Measurements from ENCODE around the gene NCOR1. TPM values are rescaled to one million over a fixed set of nuclear protein-coding genes. Genes with fewer than 3 reads are reported as not detected.

NCOR1 gene
- total and polyA plus RNA-seq, 2 of the 13 experiments (the other 11 are each of a cell fraction or from before 2014, with no cell fraction given) = 57.0 to 71.7 TPM

GRCh38 chr17:16131593-16131992, 83.7 kb downstream of the NCOR1 start:
- no TSS peak for BruUV-seq (replicated peaks)
- Histone ChIP-seq H3K9ac (ENCODE audit: insufficient read depth, low read depth, low read length) (no peak overlapping the region), H4K20me1 (ENCODE audit: insufficient read depth, low read length) (0 out of 2 replicates have a peak, but pooled peaks cover 3% of the 10 kb centered on the region), H3K4me1 (ENCODE audit: insufficient read depth, low read length) (0 out of 2 replicates have a peak, but pooled peaks cover 8% of the 10 kb centered on the region), H3K4me2 (ENCODE audit: low read depth, low read length) (no peak overlapping the region), H2AFZ (ENCODE audit: low read length) (no peak overlapping the region), H3K27me3 (ENCODE audit: control insufficient read depth in 1 of 2, insufficient read depth in 2 of 2, low read length in 2 of 2) (no peaks in the 10 kb centered on the region), H3K36me3 (replicated peaks in 1 of 2; ENCODE audit: control insufficient read depth in 1 of 2, insufficient read depth in 2 of 2, low read length in 2 of 2) (peaks cover 15 to 68% of the 10 kb centered on the region in 2 experiments; a peak in 4 of 5 replicates), H3K9me3 (ENCODE audit: low read length) (no peaks in the 10 kb centered on the region), H3K27ac (ENCODE audit: extremely low read length, insufficient read depth, low read length) (no peak overlapping the region), H3K4me3 (replicated peaks in 1 of 3; ENCODE audit: insufficient read depth in 1 of 3, low read depth in 2 of 3, low read length in 3 of 3) (no peak overlapping the region), H3K79me2 (ENCODE audit: insufficient read depth, low read length) (no peaks in the 10 kb centered on the region)
- TF ChIP-seq CREM (IDR thresholded peaks at IDR 0.05) = no peak
- no peak for TF ChIP-seq CREM (CRISPR knock-in tag; IDR thresholded peaks at IDR 0.05)
- no peak for TF ChIP-seq SP5 (CRISPR knock-in tag; IDR thresholded peaks at IDR 0.05; ENCODE audit: borderline replicate concordance, low read depth)
- TF ChIP-seq ZFAT (CRISPR knock-in tag; conservative IDR thresholded peaks at IDR 0.05) = no peak
- TF ChIP-seq ZNF607 (CRISPR knock-in tag; IDR thresholded peaks at IDR 0.05; ENCODE audit: borderline replicate concordance) = no peak
- TF ChIP-seq ZNF619 (CRISPR knock-in tag; IDR thresholded peaks at IDR 0.05) = no peak
- TF ChIP-seq NFKBIZ (CRISPR knock-in tag; IDR thresholded peaks at IDR 0.05) = no peak
- no peak for TF ChIP-seq MED8 (CRISPR knock-in tag; IDR thresholded peaks at IDR 0.05; ENCODE audit: insufficient replicate concordance)
- no peak for TF ChIP-seq ZNF17 (CRISPR knock-in tag; IDR thresholded peaks at IDR 0.05)
- TF ChIP-seq KMT2B (CRISPR knock-in tag; IDR thresholded peaks at IDR 0.05) = no peak
- no peak for TF ChIP-seq ETV6 (CRISPR knock-in tag; conservative IDR thresholded peaks at IDR 0.05)
- no peak for TF ChIP-seq IKZF5 (CRISPR knock-in tag; IDR thresholded peaks at IDR 0.05)
- TF ChIP-seq ZNF563 (CRISPR knock-in tag; IDR thresholded peaks at IDR 0.05) = no peak
- TF ChIP-seq ZNF382 (CRISPR knock-in tag; IDR thresholded peaks at IDR 0.05; ENCODE audit: borderline replicate concordance) = no peak
- no peak for TF ChIP-seq ZNF101 (CRISPR knock-in tag; IDR thresholded peaks at IDR 0.05; ENCODE audit: borderline replicate concordance, low read depth)
- TF ChIP-seq ZNF670 (CRISPR knock-in tag; IDR thresholded peaks at IDR 0.05; ENCODE audit: borderline replicate concordance) = no peak
- TF ChIP-seq TCF7 (IDR thresholded peaks at IDR 0.05; ENCODE audit: low read depth) = no peak
- TF ChIP-seq ZNF20 (CRISPR knock-in tag; IDR thresholded peaks at IDR 0.05) = no peak
- no peak for TF ChIP-seq ZNF335 (CRISPR knock-in tag; IDR thresholded peaks at IDR 0.05)
- POLR2A ChIA-PET = no interaction called here
- WGBS (ENCODE audit: low lambda C conversion rate) = 98% methylated on average over 3 of the region's 3 CpGs
- DNase-seq (ENCODE audit: low spot score) (no peak), FAIRE-seq (no peak), ATAC-seq (no peak)
- CTCF ChIA-PET (ENCODE audit: low intra/inter-chr PET ratio, low total read pairs) = no interaction called here
- intact Hi-C loops (cut with micrococcal nuclease; ENCODE audit: unreplicated experiment) = no loop called here
- in situ Hi-C loops (cut with HindIII; ENCODE audit: extremely low pct_ligation_motif_present, low pct_unique_long_range_greater_than_20kb) = no loop called here
